ENCODE measurements around the gene IL4R. TPM values are rescaled to one million over a fixed set of nuclear protein-coding genes. Genes with fewer than 3 reads are reported as not detected.

Gene IL4R
- total RNA-seq, 6 experiments from 2014 or later = 38.8 to 147 (median 46.9) TPM

DNA sequence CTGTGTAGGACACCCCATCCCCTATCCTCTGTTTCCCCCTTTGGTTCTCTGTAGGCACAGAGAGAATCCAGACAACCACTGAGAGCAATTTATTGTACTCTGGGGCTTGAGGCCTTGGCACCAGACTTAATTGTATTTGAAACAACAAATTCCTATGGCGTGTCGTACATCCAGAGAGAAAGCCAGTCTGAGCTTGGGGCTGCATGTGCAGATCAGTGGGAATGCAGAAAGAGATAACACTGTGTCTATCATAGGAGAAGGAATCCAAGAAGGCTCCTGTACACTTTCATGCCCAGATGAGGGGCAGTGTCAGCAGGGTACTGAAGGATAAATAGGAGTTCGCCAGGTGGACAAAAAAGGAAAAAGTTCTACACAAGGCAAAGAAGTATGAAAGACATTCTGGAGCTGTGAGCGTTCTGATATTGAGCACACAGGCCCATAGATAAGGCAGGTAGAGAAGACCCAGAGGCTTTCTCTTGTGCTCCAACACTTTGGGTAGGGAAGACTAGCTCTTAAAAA lies 22.0 kb upstream of the IL4R start:
- Histone ChIP-seq H3K9me3 (no peaks in the 10 kb centered on the region), H3K27me3 (no peaks in the 10 kb centered on the region), H3K36me3 (no peaks in the 10 kb centered on the region), H3K4me3 (no peak overlapping the region), H3K27ac (no peak overlapping the region), H3K4me1 (no peaks in the 10 kb centered on the region)
- ATAC-seq (no peak), DNase-seq (peak in 1 of 3 donors; percentile 14)
- 91% methylated on average over 4 of the region's 4 CpGs for WGBS (ENCODE audit: insufficient coverage, low coverage, low lambda C conversion rate, missing lambda C conversion rate)
- intact Hi-C loops (cut with DNase I) = no loop called here
- TF ChIP-seq, protein P1, sequence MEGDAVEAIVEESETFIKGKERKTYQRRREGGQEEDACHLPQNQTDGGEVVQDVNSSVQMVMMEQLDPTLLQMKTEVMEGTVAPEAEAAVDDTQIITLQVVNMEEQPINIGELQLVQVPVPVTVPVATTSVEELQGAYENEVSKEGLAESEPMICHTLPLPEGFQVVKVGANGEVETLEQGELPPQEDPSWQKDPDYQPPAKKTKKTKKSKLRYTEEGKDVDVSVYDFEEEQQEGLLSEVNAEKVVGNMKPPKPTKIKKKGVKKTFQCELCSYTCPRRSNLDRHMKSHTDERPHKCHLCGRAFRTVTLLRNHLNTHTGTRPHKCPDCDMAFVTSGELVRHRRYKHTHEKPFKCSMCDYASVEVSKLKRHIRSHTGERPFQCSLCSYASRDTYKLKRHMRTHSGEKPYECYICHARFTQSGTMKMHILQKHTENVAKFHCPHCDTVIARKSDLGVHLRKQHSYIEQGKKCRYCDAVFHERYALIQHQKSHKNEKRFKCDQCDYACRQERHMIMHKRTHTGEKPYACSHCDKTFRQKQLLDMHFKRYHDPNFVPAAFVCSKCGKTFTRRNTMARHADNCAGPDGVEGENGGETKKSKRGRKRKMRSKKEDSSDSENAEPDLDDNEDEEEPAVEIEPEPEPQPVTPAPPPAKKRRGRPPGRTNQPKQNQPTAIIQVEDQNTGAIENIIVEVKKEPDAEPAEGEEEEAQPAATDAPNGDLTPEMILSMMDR (IDR thresholded peaks at IDR 0.05) = no peak
- no peak for TF ChIP-seq POLR2A (IDR thresholded peaks at IDR 0.05)

DNA sequence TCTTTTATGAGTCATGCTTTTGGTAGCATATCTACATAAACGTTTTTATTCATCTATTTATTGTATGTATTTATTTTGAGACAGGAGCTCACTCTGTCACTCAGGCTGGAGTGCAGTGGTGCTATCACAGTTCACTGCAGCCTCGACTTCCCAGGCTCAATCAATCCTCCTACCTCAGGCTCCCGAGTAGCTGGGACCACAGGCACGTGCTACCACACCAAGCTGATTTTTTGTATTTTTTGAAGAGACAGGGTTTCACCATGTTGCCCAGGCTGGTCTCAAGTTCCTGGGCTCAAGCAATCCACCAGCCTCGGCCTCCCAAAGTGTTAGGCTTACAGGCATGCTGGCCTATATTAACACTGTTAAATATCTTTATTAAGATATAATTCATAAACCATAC lies 20.4 kb upstream of the IL4R start:
- no peaks in the 10 kb centered on the region for H3K36me3 ChIP-seq
- peak in 2 of 3 donors; percentile 2 to 19 for DNase-seq
- H3K4me1 ChIP-seq = no peaks in the 10 kb centered on the region
- 42% methylated on average over 4 of the region's 5 CpGs for WGBS (ENCODE audit: insufficient coverage, low coverage, low lambda C conversion rate, missing lambda C conversion rate)
- H3K27ac ChIP-seq = no peak overlapping the region
- H3K4me3 ChIP-seq = no peak overlapping the region
- no peaks in the 10 kb centered on the region for H3K27me3 ChIP-seq
- intact Hi-C loops (cut with DNase I) = no loop called here
- TF ChIP-seq, protein P1 (IDR thresholded peaks at IDR 0.05) = no peak
- no peak for TF ChIP-seq POLR2A (IDR thresholded peaks at IDR 0.05)
- H3K9me3 ChIP-seq = no peaks in the 10 kb centered on the region
- no peak for ATAC-seq

DNA sequence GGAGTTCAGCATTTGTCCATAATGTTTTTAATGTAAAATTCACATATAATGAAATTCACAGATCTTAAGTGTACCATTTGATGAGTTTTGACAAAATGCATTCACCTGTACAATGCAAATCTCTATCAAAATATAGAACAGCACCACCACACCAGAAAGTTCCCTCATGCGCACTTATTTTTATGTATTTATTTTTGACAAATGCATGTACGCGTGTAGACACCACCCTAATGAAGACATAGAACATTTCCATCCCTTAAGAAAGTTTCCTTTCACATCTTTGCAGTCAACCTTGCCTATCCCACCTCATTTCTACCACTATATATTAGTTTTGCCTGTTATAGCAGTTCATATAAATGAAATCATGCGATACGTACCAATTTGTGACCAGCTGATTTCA lies 15.6 kb upstream of the IL4R start:
- no peak overlapping the region for H3K4me3 ChIP-seq
- DNase-seq = no peak
- H3K4me1 ChIP-seq = no peaks in the 10 kb centered on the region
- WGBS (ENCODE audit: insufficient coverage, low coverage, low lambda C conversion rate, missing lambda C conversion rate) = 89% methylated on average over 5 of the region's 5 CpGs
- TF ChIP-seq POLR2A (IDR thresholded peaks at IDR 0.05) = no peak
- TF ChIP-seq, protein P1 (IDR thresholded peaks at IDR 0.05) = no peak
- ATAC-seq = no peak
- intact Hi-C loops (cut with DNase I) = no loop called here
- H3K27ac ChIP-seq = no peak overlapping the region
- H3K9me3 ChIP-seq = no peaks in the 10 kb centered on the region
- H3K27me3 ChIP-seq = no peaks in the 10 kb centered on the region
- H3K36me3 ChIP-seq = no peaks in the 10 kb centered on the region

DNA sequence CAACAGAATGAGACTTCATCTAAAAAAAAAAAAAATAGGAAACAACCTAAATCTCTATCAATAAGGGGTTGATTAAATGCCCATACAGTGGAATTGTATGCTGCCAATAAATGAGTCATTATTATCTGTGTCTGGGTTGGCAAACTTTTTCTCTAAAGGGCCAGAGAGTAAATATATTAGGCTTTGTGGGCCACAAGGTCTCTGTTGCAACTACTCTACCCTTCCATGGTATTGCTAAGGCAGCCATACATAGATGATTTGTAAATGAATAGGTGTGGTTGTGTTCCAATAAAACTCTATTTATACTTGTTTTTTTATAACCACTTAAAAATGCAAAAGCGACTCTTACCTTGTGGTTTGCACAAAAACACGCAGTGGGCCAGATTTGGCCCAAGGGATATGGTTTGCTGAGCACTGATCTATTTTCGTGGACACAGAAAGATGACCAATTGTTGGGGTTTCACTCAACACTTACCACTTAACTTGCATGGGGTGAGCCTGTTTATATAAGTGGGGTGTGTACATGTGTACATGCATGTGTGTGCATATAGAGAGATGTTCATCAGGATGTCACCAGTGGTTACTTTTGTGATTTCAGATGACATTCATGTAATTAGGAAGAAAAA lies 12.4 kb upstream of the IL4R start:
- TF ChIP-seq, protein P1 (IDR thresholded peaks at IDR 0.05) = no peak
- no peak for TF ChIP-seq POLR2A (IDR thresholded peaks at IDR 0.05)
- H3K36me3 ChIP-seq = no peaks in the 10 kb centered on the region
- no peaks in the 10 kb centered on the region for H3K9me3 ChIP-seq
- H3K27ac ChIP-seq = no peak overlapping the region
- peak in 1 of 4 donors; percentile 54 for ATAC-seq
- no peaks in the 10 kb centered on the region for H3K27me3 ChIP-seq
- no peak for DNase-seq
- intact Hi-C loops (cut with DNase I) = no loop called here
- no peak overlapping the region for H3K4me3 ChIP-seq
- WGBS (ENCODE audit: insufficient coverage, low coverage, low lambda C conversion rate, missing lambda C conversion rate) = 100% methylated on average over 1 of the region's 3 CpGs
- H3K4me1 ChIP-seq = peaks cover 0 to 8% (median 0%) of the 10 kb centered on the region in 4 donors

Data from right lobe of liver (tissue), 6 donors.